ENCODE measurements around the gene ROS1. TPM values are rescaled to one million over a fixed set of nuclear protein-coding genes. Genes with fewer than 3 reads are reported as not detected.

Gene ROS1
- total RNA-seq, 2 donors from 2014 or later = 0.99 to 1.9 TPM

GRCh38 chr6:117276778-117277316 is 148.9 kb downstream of the ROS1 start:
- intact Hi-C loops (cut with DNase I) = no loop called here
- DNase-seq = no peak
- no peak for TF ChIP-seq CTCF (IDR thresholded peaks at IDR 0.05)

GRCh38 chr6:117275711-117276110 is 150.0 kb downstream of the ROS1 start:
- no peak for TF ChIP-seq CTCF (IDR thresholded peaks at IDR 0.05)
- Histone ChIP-seq H3K4me3 (no peak overlapping the region), H3K27ac (no peak overlapping the region), H3K9ac (ENCODE audit: low read depth in 2 of 2, low read length in 2 of 2) (no peak overlapping the region), H3K36me3 (no peaks in the 10 kb centered on the region), H3K9me3 (no peaks in the 10 kb centered on the region), H3K27me3 (peaks cover 22% of the 10 kb centered on the region), H3K4me1 (no peaks in the 10 kb centered on the region)
- no peak for DNase-seq
- intact Hi-C loops (cut with DNase I) = no loop called here

More at GRCh38 chr6:117276778-117277316, 148.9 kb downstream of the ROS1 start:
- Histone ChIP-seq H3K4me3 (no peak overlapping the region), H3K9ac (ENCODE audit: low read depth in 2 of 2, low read length in 2 of 2) (no peak overlapping the region), H3K27me3 (peaks cover 11% of the 10 kb centered on the region), H3K36me3 (no peaks in the 10 kb centered on the region), H3K27ac (no peak overlapping the region), H3K4me1 (no peaks in the 10 kb centered on the region), H3K9me3 (no peaks in the 10 kb centered on the region)

- intact Hi-C loops (cut with DNase I) = no loop called here
- no peak overlapping the region for H3K9ac ChIP-seq (ENCODE audit: low read depth in 2 of 2, low read length in 2 of 2)
- H3K36me3 ChIP-seq = no peaks in the 10 kb centered on the region
- H3K27ac ChIP-seq = no peak overlapping the region
- H3K27me3 ChIP-seq = peaks cover 27% of the 10 kb centered on the region
- no peak for TF ChIP-seq CTCF (IDR thresholded peaks at IDR 0.05)
- no peak overlapping the region for H3K4me3 ChIP-seq
- no peaks in the 10 kb centered on the region for H3K9me3 ChIP-seq
- no peaks in the 10 kb centered on the region for H3K4me1 ChIP-seq
- no peak for DNase-seq
Measured at GRCh38 chr6:117275205-117275604, 150.5 kb downstream of the ROS1 start.

- Histone ChIP-seq H3K4me3 (no peak overlapping the region), H3K9me3 (no peaks in the 10 kb centered on the region), H3K36me3 (no peaks in the 10 kb centered on the region), H3K9ac (ENCODE audit: low read depth in 2 of 2, low read length in 2 of 2) (no peak overlapping the region), H3K27ac (no peak overlapping the region), H3K27me3 (peaks cover 50% of the 10 kb centered on the region), H3K4me1 (no peaks in the 10 kb centered on the region)
- intact Hi-C loops (cut with DNase I) = no loop called here
- no peak for TF ChIP-seq CTCF (IDR thresholded peaks at IDR 0.05)
- DNase-seq = no peak
Measured at GRCh38 chr6:117272891-117273290, 152.9 kb downstream of the ROS1 start.

- intact Hi-C loops (cut with DNase I) = no loop called here
- no peak overlapping the region for H3K27ac ChIP-seq
Measured at GRCh38 chr6:117272032-117272866, 153.5 kb downstream of the ROS1 start.

More at GRCh38 chr6:117272032-117272866, 153.5 kb downstream of the ROS1 start:
- no peak for DNase-seq
- H3K4me3 ChIP-seq = no peak overlapping the region
- no peak overlapping the region for H3K9ac ChIP-seq (ENCODE audit: low read depth in 2 of 2, low read length in 2 of 2)
- H3K36me3 ChIP-seq = no peaks in the 10 kb centered on the region
- H3K9me3 ChIP-seq = no peaks in the 10 kb centered on the region
- H3K4me1 ChIP-seq = no peaks in the 10 kb centered on the region
- peaks cover 56% of the 10 kb centered on the region for H3K27me3 ChIP-seq
- TF ChIP-seq CTCF (IDR thresholded peaks at IDR 0.05) = no peak

Measured in colonic mucosa (tissue), 4 donors.